GM19240 (cell line): ENCODE results near the gene TRAPPC3L.
A peak's percentile ranks its signal among the peaks of the same experiment; 100 is the strongest.

Source experiments
- DNase-seq: peaks from one replicate; pipeline ENCODE4 v3.0.0; 2011; ENCODE audit warnings: low spot score; ENCODE audit not compliant: insufficient read length

TRAPPC3L gene

GRCh38 chr6:116545651-116546050 is at the start of gene TRAPPC3L:
TSS of gene TRAPPC3L (minus strand) at chr6:116545684. CDS start at chr6:116545514, 170 bp downstream.
- DNase-seq: no peak

- no peak for DNase-seq
These were observed 49.8 kb upstream of the TRAPPC3L start for GRCh38 chr6:116595247-116595646.

DNA sequence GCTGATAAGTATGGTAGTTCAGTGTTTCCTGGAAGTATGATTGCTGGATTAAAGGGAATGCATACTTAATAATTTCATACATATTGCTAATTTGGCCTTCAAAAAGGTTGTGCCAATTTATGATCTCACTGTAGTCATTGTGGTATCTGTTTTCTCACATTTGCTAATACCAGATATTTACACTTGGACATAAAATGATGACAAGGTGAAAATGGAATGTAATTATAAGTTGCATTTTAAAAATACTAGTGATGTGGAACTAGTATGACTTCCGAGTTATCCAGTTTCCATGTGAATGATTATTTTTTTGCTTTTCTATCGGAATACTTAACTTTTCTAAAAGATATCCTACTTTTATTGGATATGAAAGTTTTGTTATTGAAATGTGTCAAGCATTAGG is 41.3 kb upstream of the TRAPPC3L start:
- DNase-seq: no peak

DNA sequence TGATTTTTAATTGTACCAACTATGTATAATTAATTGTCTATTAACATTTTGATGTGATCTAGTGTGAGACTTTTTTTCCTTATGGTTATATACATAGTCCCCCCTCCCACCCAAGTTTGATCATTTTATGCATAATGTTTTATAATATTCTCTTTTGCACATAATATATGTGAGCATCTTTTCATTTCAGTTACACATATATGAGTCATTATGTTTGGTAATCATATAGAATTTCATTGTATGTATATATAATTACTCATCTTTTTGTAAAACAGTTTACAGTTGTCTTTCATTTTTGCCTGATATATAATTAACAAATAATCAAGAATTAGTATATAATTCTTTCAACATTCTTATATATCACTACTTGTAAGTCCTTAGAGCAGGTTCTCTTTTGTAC is 40.8 kb upstream of the TRAPPC3L start:
- DNase-seq: no peak

DNA sequence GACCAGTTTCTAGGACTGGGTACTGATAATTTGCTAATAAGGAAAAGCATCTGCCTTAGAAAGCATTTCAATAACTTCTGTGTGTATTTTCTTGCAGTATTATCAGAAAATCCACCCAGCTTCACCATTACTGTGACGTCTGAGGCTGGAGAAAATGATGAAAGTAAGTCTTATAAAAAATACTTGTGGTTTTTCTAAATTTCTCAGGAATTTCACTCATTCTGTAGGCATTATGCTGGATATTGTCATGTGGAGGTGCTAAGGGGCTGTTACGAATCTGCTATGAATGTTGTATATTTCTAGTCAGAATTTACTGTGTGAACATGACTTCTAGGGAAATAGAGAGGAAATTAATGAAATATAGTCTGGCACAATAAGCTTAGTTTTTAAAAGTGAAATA is 34.7 kb upstream of the TRAPPC3L start:
- no peak for DNase-seq

DNA sequence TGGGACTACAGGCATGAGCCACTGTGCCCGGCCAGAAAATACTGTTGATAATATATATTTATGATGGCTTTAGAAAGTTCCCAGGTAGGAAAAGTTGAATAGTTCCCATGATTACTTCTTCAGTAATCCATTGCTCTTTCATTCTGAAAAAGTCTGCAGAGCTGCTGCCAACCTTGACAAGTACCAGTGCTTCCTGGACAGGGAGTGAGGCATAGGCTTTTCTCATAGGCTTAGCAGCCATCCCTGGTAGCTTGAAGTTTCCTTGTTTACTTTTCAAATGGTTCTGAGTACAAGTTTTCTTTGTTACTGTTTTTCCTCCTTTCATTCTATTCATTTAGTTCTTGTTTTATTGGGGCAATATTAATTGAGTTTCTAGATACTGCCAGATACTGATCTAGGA is 33.7 kb upstream of the TRAPPC3L start:
- DNase-seq: no peak

- no peak for DNase-seq
These were observed 32.9 kb upstream of the TRAPPC3L start for GRCh38 chr6:116578335-116578734.

- DNase-seq: no peak
These were observed 32.0 kb upstream of the TRAPPC3L start for GRCh38 chr6:116577486-116577885.

DNA sequence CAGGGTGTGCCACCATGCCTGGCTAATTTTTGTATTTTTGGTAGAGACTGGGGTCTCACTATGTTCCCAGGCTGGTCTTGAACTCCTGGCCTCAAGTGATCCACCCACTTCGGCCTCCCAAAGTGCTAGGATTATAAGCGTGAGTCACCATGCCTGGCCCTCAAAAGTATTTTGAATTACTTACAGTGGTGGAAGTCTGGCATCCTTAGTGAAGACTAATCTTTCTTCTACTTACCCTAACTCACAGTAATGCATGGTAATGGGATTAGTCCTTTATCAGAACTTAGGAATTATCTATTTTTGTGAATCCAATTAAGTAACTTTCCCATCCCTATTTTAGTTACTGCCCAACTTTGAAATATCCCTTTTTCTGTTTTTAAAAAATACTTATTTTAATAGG is 29.7 kb upstream of the TRAPPC3L start:
- no peak for DNase-seq

DNA sequence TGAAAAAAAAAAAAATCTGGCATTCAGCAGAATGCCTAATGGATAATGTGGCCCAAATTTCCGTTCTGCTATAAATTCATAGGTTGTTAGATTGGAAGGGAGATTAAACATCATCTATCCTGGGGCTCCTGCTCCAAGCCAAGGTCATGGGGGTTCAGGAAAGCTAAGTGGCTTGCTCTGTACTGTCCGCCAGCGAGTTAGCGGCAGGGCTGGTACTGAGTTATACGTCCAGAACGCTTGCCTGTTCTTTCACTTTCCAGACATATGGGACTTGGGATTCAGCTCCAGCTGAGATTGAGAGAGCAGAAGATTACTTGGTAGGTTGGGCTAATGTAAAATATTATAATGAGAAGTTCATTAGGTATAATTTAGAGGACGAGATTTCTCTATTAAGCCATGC is 26.7 kb upstream of the TRAPPC3L start:
- DNase-seq: peak; percentile 11

DNA sequence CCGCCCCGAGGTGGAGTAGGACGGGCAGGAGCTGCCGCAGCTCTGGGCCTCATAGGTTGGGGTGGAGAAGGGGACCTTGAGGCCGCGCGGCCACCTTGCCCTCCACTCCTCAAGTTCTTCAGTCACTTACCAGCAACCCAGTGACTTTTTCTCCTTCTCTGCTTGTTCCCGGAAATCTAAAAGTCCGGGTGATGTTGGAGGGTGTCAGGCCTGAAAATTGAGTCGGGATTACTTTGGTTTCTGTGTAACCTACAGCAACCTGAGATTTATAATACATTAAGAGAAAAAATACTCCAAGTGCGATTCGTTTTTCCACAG is 26.2 kb upstream of the TRAPPC3L start:
- DNase-seq: no peak

- DNase-seq: peak; percentile 83
These were observed 25.6 kb upstream of the TRAPPC3L start, which contains the start of gene RWDD1 for GRCh38 chr6:116570856-116571682. TSS of gene RWDD1 (plus strand) at chr6:116571504. CDS start at chr6:116571583, 79 bp downstream.

GRCh38 chr6:116568821-116569755 is 23.6 kb upstream of the TRAPPC3L start:
- DNase-seq: no peak

DNA sequence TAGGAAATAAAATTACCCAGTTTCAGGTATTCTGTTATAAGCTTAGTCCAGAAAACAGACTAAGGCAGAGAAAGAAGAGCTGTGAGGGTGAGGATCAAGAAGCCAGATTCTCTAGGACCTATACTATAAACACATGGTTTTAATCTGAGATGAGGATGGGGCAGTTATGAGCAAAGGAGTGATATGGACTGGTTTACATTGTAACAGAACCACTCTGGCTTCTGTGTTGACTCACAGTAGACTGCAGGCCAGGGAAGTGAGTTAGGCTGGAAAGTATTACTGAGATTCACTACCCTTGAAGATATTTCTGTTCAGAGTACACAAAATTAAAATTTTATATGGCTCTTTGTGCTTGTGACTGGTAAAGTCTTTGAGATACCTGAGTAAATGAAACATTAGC is 22.6 kb upstream of the TRAPPC3L start:
- DNase-seq: no peak

DNA sequence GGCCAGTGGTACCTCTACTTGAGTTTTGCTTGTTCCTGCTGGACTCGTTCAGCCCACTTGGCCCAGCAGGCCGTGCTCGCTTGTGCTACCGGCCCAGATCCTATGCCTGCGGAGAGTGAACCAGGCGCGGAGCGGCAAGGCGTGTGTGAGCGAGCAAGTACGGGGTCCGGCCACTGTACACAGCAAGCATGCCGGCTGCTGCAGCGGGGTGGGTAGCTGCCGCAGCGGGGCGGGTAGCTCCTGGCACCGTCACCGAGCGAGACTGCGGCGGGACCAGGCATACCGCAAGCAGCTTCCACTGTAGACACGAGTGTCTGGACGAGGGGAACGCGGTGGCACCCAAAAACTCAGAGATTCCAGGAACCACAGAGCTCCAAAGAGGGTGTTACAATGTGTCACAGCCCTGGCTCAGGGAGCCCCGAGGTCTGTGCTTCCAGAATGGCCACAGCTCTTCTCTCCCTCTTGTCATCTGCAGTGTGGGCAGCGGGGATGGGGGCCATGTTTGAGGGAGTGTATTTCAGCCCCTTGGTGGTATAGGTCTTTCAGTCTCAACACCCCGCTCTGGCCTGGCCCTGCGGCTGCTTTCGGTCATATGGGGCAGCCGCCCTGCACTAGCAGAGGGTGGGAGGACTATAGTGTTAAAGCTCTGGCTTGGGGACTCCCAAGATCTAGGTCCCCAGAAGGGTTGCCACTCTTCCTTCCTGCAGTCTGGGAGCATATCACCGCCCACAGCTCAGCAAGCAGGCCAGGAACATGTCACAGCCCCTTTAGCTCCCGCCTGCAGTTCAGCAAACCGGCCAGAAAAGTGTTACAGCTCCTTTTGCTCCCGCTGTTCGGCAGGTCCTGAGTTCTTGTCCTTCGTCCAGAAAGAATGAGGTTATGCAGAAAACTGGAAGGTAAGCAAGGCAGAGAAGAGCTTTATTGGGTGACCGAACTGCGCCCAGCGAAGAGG is 19.7 kb upstream of the TRAPPC3L start:
- no peak for DNase-seq

- no peak for DNase-seq
These were observed 18.8 kb upstream of the TRAPPC3L start for GRCh38 chr6:116564311-116564710.

DNA sequence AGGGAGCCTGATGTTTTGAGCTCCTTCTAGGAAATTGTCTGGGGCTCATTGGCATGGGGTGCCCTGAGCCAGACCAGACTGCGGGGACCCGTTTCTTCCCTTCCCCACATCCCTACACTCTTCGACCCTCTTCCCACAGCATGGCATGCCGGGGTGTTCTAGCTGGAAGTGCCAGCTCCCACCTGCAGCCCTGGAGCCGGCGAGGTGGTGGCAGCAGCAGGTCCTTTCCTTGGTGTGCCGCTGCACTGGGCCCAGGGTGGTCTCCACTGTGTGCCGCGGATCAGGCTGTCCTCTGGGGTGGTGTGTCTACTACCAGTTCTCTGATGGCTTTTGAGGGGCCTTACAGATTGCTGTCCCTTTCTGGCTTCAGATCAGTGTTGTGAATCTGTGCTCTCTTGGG is 18.3 kb upstream of the TRAPPC3L start:
- DNase-seq: no peak

GRCh38 chr6:116562614-116563013 is 17.1 kb upstream of the TRAPPC3L start:
- DNase-seq: no peak

- no peak for DNase-seq
These were observed 16.5 kb upstream of the TRAPPC3L start for GRCh38 chr6:116562019-116562403.

DNA sequence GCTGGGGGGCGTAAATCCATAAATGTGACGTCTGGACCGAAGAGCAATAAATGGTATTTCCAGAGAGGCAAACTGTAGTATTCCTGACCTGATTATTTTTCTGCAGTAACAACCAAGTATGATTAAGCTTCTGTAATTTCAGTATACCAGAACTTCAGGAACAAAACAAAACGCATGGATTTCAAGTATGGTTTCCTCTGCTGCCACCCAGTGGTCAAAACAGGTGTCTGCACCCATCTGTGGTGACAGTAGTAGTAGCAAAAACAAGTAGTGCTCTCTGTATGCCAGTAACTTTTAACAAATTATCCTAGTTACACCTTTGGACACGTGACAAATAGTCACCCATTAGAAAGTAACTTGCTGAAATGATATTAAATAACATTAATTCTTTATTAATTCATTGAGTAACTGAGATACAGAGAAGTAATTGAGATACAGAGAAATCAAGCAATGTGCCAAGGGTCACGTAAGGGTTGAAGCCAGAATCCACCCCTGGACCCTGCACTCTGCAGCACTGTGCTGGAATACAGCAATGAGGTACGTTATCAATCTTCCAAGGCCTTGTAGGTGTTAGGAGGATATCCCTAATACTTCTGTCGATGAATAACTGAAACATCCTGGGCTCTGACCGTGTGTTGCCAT is 16.0 kb upstream of the TRAPPC3L start:
- DNase-seq: peak; percentile 40

- no peak for DNase-seq
These were observed 14.6 kb upstream of the TRAPPC3L start for GRCh38 chr6:116560130-116560529.
